GM12878 (cell line): ENCODE measurements around the gene SPINT1. TPM values are rescaled to one million over a fixed set of nuclear protein-coding genes. Genes with fewer than 3 reads are reported as not detected.

Experiments used
- ATAC-seq: fragments of 200-7000 bp; cut with Tn5 transposase; 3 replicates; pipeline ENCODE4 v1.9.1; 2020; ENCODE audit warnings: mild to moderate bottlenecking, moderate library complexity
- BruUV-seq: library from RNA; stranded (reverse); fragments of 400-500 nt; replicated peaks from 2 replicates; lab custom pipeline; 2021; lab: Mats Ljungman, UMichigan
- CTCF ChIA-PET: fragments of 300-600 bp; sonication (Branson Sonifier 250); formaldehyde crosslinking; extraction: SDS; loops from one replicate; lab custom pipeline; 2021; ENCODE audit warnings: inconsistent platforms; lab: Yijun Ruan, JAX
- POLR2A ChIA-PET: fragments of 350-600 bp; formaldehyde crosslinking; extraction: SDS; loops from one replicate; lab custom pipeline; 2021; ENCODE audit warnings: inconsistent platforms; lab: Charles Lee
- RAD21 ChIA-PET: fragments of 300-600 bp; sonication (Branson Sonifier 250); formaldehyde crosslinking; loops from one replicate; lab custom pipeline; 2023; ENCODE audit warnings: antibody characterized with exemption; ENCODE audit not compliant: unreplicated experiment; lab: Charles Lee
- SMC1A ChIA-PET: fragments of 300-600 bp; sonication (Branson Sonifier 250); formaldehyde crosslinking; loops from one replicate; lab custom pipeline; 2023; ENCODE audit not compliant: unreplicated experiment, uncharacterized antibody; lab: Charles Lee
- DNase-seq: peaks from one replicate; pipeline ENCODE4 v3.0.0-alpha.2; 2011; ENCODE audit warnings: low read depth, low spot score
- FAIRE-seq: peaks from 3 replicates; lab custom pipeline; 2011; peaks lifted over from hg19 to GRCh38; lab: Jason Lieb, UNC
- H2AFZ ChIP-seq: 2 replicates; pipeline ENCODE4 v1.6.0; 2011; ENCODE audit warnings: low read depth, low read length, control low read depth; ENCODE audit not compliant: control insufficient read depth
- H3K27ac ChIP-seq: 2 replicates; pipeline ENCODE4 v1.5.1; 2011; ENCODE audit warnings: control low read depth; ENCODE audit not compliant: control insufficient read depth, insufficient read depth
- H3K27me3 ChIP-seq, 2 experiments: replicated peaks in 1 of 2; 2 replicates each; pipeline versions ENCODE4 v1.6.0 to v1.6.1; 2011; ENCODE audit warnings: low read length in 1 of 2; ENCODE audit not compliant: control insufficient read depth in 2 of 2, insufficient read depth in 2 of 2
- H3K36me3 ChIP-seq, 2 experiments: 2 replicates each; pipeline ENCODE4 v1.5.1; 2011; ENCODE audit warnings: low read length in 1 of 2; ENCODE audit not compliant: control insufficient read depth in 2 of 2, insufficient read depth in 2 of 2
- H3K4me1 ChIP-seq: 2 replicates; pipeline ENCODE4 v1.6.1; 2011; ENCODE audit warnings: mild to moderate bottlenecking, low read length, moderate library complexity, mixed read lengths; ENCODE audit not compliant: control insufficient read depth, insufficient read depth
- H3K4me2 ChIP-seq: 2 replicates; pipeline ENCODE4 v1.6.0; 2011; ENCODE audit warnings: control low read depth; ENCODE audit not compliant: control insufficient read depth, insufficient read depth
- H3K4me3 ChIP-seq: fragments of 200-600 bp; sonication (generic); 2 replicates; pipeline ENCODE4 v1.5.1; 2016
- H3K79me2 ChIP-seq: 2 replicates; pipeline ENCODE4 v1.6.0; 2011; ENCODE audit warnings: low read length; ENCODE audit not compliant: control insufficient read depth, insufficient read depth
- H3K9ac ChIP-seq: 2 replicates; pipeline ENCODE4 v1.8.0; 2011; ENCODE audit warnings: low read length, control low read depth, mixed read lengths; ENCODE audit not compliant: control insufficient read depth, insufficient read depth
- H3K9me3 ChIP-seq: replicated peaks from 3 replicates; pipeline ENCODE4 v1.5.1; 2011; ENCODE audit warnings: mild to moderate bottlenecking, low read length; ENCODE audit not compliant: control insufficient read depth, insufficient read depth
- H4K20me1 ChIP-seq: 2 replicates; pipeline ENCODE4 v1.6.0; 2011; ENCODE audit not compliant: control insufficient read depth, insufficient read depth
- EED ChIP-seq: sonication (generic); IDR thresholded peaks from 2 replicates; pipeline ENCODE4 v1.6.1; 2016; ENCODE audit warnings: antibody characterized with exemption, low read depth
- HCFC1 ChIP-seq: fragments of 150-350 bp; IDR thresholded peaks from 2 replicates; pipeline ENCODE4 v1.6.1; 2014; ENCODE audit warnings: low read length
- IKZF1 ChIP-seq: fragments of 450-650 bp; conservative IDR thresholded peaks from 2 replicates; pipeline ENCODE4 v1.6.1; 2017; ENCODE audit warnings: antibody characterized with exemption, mild to moderate bottlenecking
- IKZF2 ChIP-seq, 2 experiments: fragments of 450-650 bp; IDR thresholded peaks; 2 replicates each; pipeline ENCODE4 v1.6.1; 2017; ENCODE audit warnings: mild to moderate bottlenecking in 2 of 2, moderate library complexity in 2 of 2
- IRF3 ChIP-seq: fragments of 450-650 bp; IDR thresholded peaks from 2 replicates; pipeline ENCODE4 v1.6.1; 2014; ENCODE audit warnings: mild to moderate bottlenecking
- MEF2A ChIP-seq: IDR thresholded peaks from 2 replicates; pipeline ENCODE4 v1.6.1; 2011; ENCODE audit warnings: low read depth, mild to moderate bottlenecking, low read length, moderate library complexity; ENCODE audit not compliant: insufficient read depth
- POLR2AphosphoS5 ChIP-seq: IDR thresholded peaks from 2 replicates; pipeline ENCODE4 v1.6.1; 2011; ENCODE audit warnings: mild to moderate bottlenecking, low read length, inconsistent platforms
- RB1 ChIP-seq: fragments of 450-650 bp; formaldehyde crosslinking; IDR thresholded peaks from 2 replicates; pipeline ENCODE4 v1.6.1; 2017; ENCODE audit warnings: mild to moderate bottlenecking, borderline replicate concordance
- RELA ChIP-seq: fragments of 450-650 bp; IDR thresholded peaks from 2 replicates; pipeline ENCODE4 v1.8.0; 2014; ENCODE audit warnings: borderline replicate concordance; ENCODE audit not compliant: partially characterized antibody
- SIX5 ChIP-seq: IDR thresholded peaks from 2 replicates; pipeline ENCODE4 v1.6.1; 2011; ENCODE audit warnings: mild to moderate bottlenecking, low read depth, low read length, moderate library complexity; ENCODE audit not compliant: severe bottlenecking
- ZBTB40 ChIP-seq: fragments of 450-650 bp; IDR thresholded peaks from 2 replicates; pipeline ENCODE4 v1.6.1; 2016; ENCODE audit warnings: mild to moderate bottlenecking, moderate library complexity, borderline replicate concordance
- WGBS: methylation state at CpG from one replicate; pipeline ENCODE4 v1.1.6; 2016; ENCODE audit warnings: low lambda C conversion rate; ENCODE audit not compliant: insufficient replicate concordance, insufficient coverage; ENCODE audit errors: missing lambda C conversion rate; 5-methylcytosine and 5-hydroxymethylcytosine counted together
- in situ Hi-C: fragments of 300-500 bp; cut with MboI; formaldehyde crosslinking; loops from 9 replicates; pipeline ENCODE4 v1.14.3; 2018; ENCODE audit warnings: mixed read lengths
- intact Hi-C: fragments of 100-400 bp; cut with micrococcal nuclease; formaldehyde crosslinking; loops from one replicate; pipeline ENCODE4 v1.14.2; 2022; ENCODE audit not compliant: unreplicated experiment
- polyA plus RNA-seq, 11 experiments: library from polyadenylated mRNA; depleted of rRNA in 4 of 11; unstranded in 6 of 11; stranded (reverse) in 5 of 11; fragments of >200 nt; fragmentation: Nextera tagmentation in 4 of 11; fragmentation: Illumina TruSeq in 1 of 11; extraction: Ambion mirVana in 4 of 11; extraction: Trizol in 1 of 11; gene quantifications; 1 replicate in 1 of 11; 2 replicates in 10 of 11; pipeline versions ENCODE4 v1.2.1 to v1.2.3, GENCODE V29; 2011 to 2016; ENCODE audit warnings: inconsistent platforms in 2 of 11, missing spikeins in 2 of 11, low read depth in 1 of 11
- total RNA-seq, 4 experiments: library from RNA; depleted of rRNA in 3 of 4; stranded (reverse); fragments of >200 nt in 3 of 4; fragmentation: Illumina TruSeq in 1 of 4; extraction: Trizol in 1 of 4; gene quantifications; 2 replicates each; pipeline versions ENCODE4 v1.2.1 to v1.2.3, GENCODE V29; 2013 to 2021

Gene SPINT1
- total and polyA plus RNA-seq, 10 of the 15 experiments (the other 5 are each of a cell fraction or from before 2014, with no cell fraction given): 3.5 to 28.6 (median 10.2) TPM

- intact Hi-C loops (loop anchor here (5.0 kb wide), 1 partner anchor 38 kb away; no protein-coding TSS in a partner anchor), in situ Hi-C loops (no loop called here)
- no peaks in the 10 kb centered on the region for H3K27me3 ChIP-seq
- peaks cover 15% of the 10 kb centered on the region; the same call in 1 of the 2 replicates for H3K4me1 ChIP-seq
- no peak for FAIRE-seq
- peaks cover 0 to 3% of the 10 kb centered on the region in 2 experiments; a peak in 2 of 4 replicates for H3K36me3 ChIP-seq
- H3K9ac ChIP-seq: peak overlapping the region; percentile 69
- H3K4me2 ChIP-seq: peak overlapping the region; percentile 94
- H3K27ac ChIP-seq: peak overlapping the region; percentile 5; the same call in 1 of the 2 replicates
- ChIA-PET SMC1A (interaction anchor here (1.2 to 2.2 kb wide), 4 partner anchors 35 to 83 kb away, joined by 6 to 7 read pairs (median 6); partner anchors contain the start of gene SPINT1), CTCF (interaction anchor here (1.4 to 3.7 kb wide), 3 partner anchors 50 to 85 kb away, joined by 5 to 19 read pairs (median 8); partner anchors contain the start of gene VPS18), RAD21 (interaction anchor here (0.9 to 3.3 kb wide), 5 partner anchors 23 to 83 kb away, joined by 3 to 19 read pairs (median 7); partner anchors contain the start of gene SPINT1)
- peaks cover 22% of the 10 kb centered on the region for H3K79me2 ChIP-seq
- WGBS: 63% methylated on average over 8 of the region's 8 CpGs
- H2AFZ ChIP-seq: no peak overlapping the region
- no TSS peak for BruUV-seq
- peak; percentile 14 for ATAC-seq
- no peaks in the 10 kb centered on the region for H3K9me3 ChIP-seq
- DNase-seq: no peak
- H4K20me1 ChIP-seq: no peaks in the 10 kb centered on the region
- TF ChIP-seq IKZF2 (IDR thresholded peaks at IDR 0.05): peak in 1 of 2 experiments; percentile 36; a peak in 1 of 4 replicates
- no peak for TF ChIP-seq ZBTB40
- TF ChIP-seq POLR2AphosphoS5: no peak
- no peak for TF ChIP-seq SIX5
- 0 out of 2 replicates have a peak, but pooled peaks have one; percentile 36 for TF ChIP-seq EED
- no peak for TF ChIP-seq RB1
- TF ChIP-seq IRF3: no peak
- peak; percentile 27; the same call in 1 of the 2 replicates for TF ChIP-seq IKZF1
- peak; percentile 25 for TF ChIP-seq RELA
- no peak for TF ChIP-seq MEF2A
- TF ChIP-seq HCFC1: 0 out of 2 replicates have a peak, but pooled peaks have one; percentile 3
- TF ChIP-seq, all 136 proteins: peak for 5
- POLR2A ChIA-PET: interaction anchor here (0.6 to 2.3 kb wide), 6 partner anchors 36 to 115 kb away, joined by 3 to 10 read pairs (median 4); partner anchors contain the start of gene RAD51
- H3K4me3 ChIP-seq: peak overlapping the region; percentile 79
Observed at GRCh38 chr15:40808861-40809450, 34.9 kb upstream of the SPINT1 start.
